Hepatocyte (in vitro differentiated cells): Measurements from ENCODE around the gene C5orf58. TPM values are rescaled to one million over a fixed set of nuclear protein-coding genes. Genes with fewer than 3 reads are reported as not detected.

Source experiments
- DNase-seq: peaks from one replicate; pipeline ENCODE4 v3.0.0-alpha.2; 2016; ENCODE audit warnings: low spot score
- H2AFZ ChIP-seq: fragments of 200-600 bp; sonication (generic); 2 replicates; pipeline ENCODE4 v1.6.0; 2016; ENCODE audit warnings: antibody characterized with exemption, mild to moderate bottlenecking
- H3K27ac ChIP-seq: fragments of 200-600 bp; sonication (generic); 2 replicates; pipeline ENCODE4 v1.5.1; 2016; ENCODE audit warnings: mild to moderate bottlenecking
- H3K27me3 ChIP-seq: fragments of 200-600 bp; sonication (generic); 2 replicates; pipeline ENCODE4 v1.6.1; 2016
- H3K36me3 ChIP-seq: fragments of 200-600 bp; sonication (generic); replicated peaks from 2 replicates; pipeline ENCODE4 v1.5.1; 2016; ENCODE audit warnings: low read depth; ENCODE audit not compliant: insufficient read depth
- H3K4me1 ChIP-seq: fragments of 200-600 bp; sonication (generic); 2 replicates; pipeline ENCODE4 v1.5.1; 2016; ENCODE audit warnings: mild to moderate bottlenecking, moderate library complexity; ENCODE audit not compliant: insufficient read depth
- H3K4me2 ChIP-seq: fragments of 200-600 bp; sonication (generic); 2 replicates; pipeline ENCODE4 v1.6.0; 2016
- H3K4me3 ChIP-seq: fragments of 200-600 bp; sonication (generic); 2 replicates; pipeline ENCODE4 v1.5.1; 2016; ENCODE audit warnings: mild to moderate bottlenecking
- H3K79me2 ChIP-seq: fragments of 200-600 bp; sonication (generic); 2 replicates; pipeline ENCODE4 v1.6.0; 2017; ENCODE audit warnings: mild to moderate bottlenecking
- H3K9me2 ChIP-seq: fragments of 200-600 bp; sonication (generic); replicated peaks from 2 replicates; pipeline ENCODE4 v1.6.0; 2017; ENCODE audit warnings: mild to moderate bottlenecking; ENCODE audit not compliant: insufficient read depth
- H3K9me3 ChIP-seq: fragments of 200-600 bp; sonication (generic); 2 replicates; pipeline ENCODE4 v1.5.1; 2016; ENCODE audit warnings: low read depth, mild to moderate bottlenecking
- H4K20me1 ChIP-seq: fragments of 200-600 bp; sonication (generic); 2 replicates; pipeline ENCODE4 v1.6.0; 2016; ENCODE audit warnings: mild to moderate bottlenecking; ENCODE audit not compliant: insufficient read depth, poor library complexity, severe bottlenecking
- CTCF ChIP-seq: fragments of 200-600 bp; sonication (generic); IDR thresholded peaks from 2 replicates; pipeline ENCODE4 v1.5.1; 2016; ENCODE audit warnings: antibody characterized with exemption, mild to moderate bottlenecking; ENCODE audit not compliant: poor library complexity
- EZH2 ChIP-seq: fragments of 200-600 bp; sonication (generic); IDR thresholded peaks from 2 replicates; pipeline ENCODE4 v1.6.1; 2016; ENCODE audit warnings: antibody characterized with exemption, mild to moderate bottlenecking, borderline replicate concordance
- EZH2phosphoT487 ChIP-seq: fragments of 200-600 bp; sonication (generic); IDR thresholded peaks from one replicate; pipeline ENCODE4 v1.6.1; 2018; ENCODE audit warnings: antibody characterized with exemption, mild to moderate bottlenecking, low read depth, moderate library complexity; ENCODE audit not compliant: unreplicated experiment, severe bottlenecking
- WGBS: methylation state at CpG from one replicate; pipeline ENCODE4 v1.1.6; 2016; ENCODE audit warnings: low lambda C conversion rate; ENCODE audit errors: missing lambda C conversion rate; 5-methylcytosine and 5-hydroxymethylcytosine counted together
- polyA plus RNA-seq: library from polyadenylated mRNA; unstranded; fragments of >200 nt; fragmentation: Nextera tagmentation; extraction: Ambion mirVana; gene quantifications from 2 replicates; pipeline ENCODE4 v1.2.1, GENCODE V29; 2016
- total RNA-seq: library from RNA; depleted of rRNA; stranded (reverse); fragments of >200 nt; gene quantifications from 2 replicates; pipeline ENCODE4 v1.2.3, GENCODE V29; 2014

C5orf58 gene
- total and polyA plus RNA-seq, 2 experiments from 2014 or later, result 0.58 TPM; not detected in 1

GRCh38 chr5:170268153-170268689 is 35.4 kb downstream of the C5orf58 start:
- Histone ChIP-seq H2AFZ (no peak overlapping the region), H3K79me2 (no peaks in the 10 kb centered on the region), H3K27me3 (peaks cover 24% of the 10 kb centered on the region), H3K4me3 (no peak overlapping the region), H4K20me1 (no peaks in the 10 kb centered on the region), H3K36me3 (no peaks in the 10 kb centered on the region), H3K9me2 (no peaks in the 10 kb centered on the region), H3K4me1 (peaks cover 5% of the 10 kb centered on the region), H3K27ac (no peak overlapping the region), H3K9me3 (no peaks in the 10 kb centered on the region), H3K4me2 (peak overlapping the region; percentile 45)
- TF ChIP-seq EZH2, result no peak
- TF ChIP-seq EZH2phosphoT487, result no peak
- TF ChIP-seq CTCF, result no peak
- 53% methylated on average over 9 of the region's 15 CpGs for WGBS
- DNase-seq, result no peak

DNA sequence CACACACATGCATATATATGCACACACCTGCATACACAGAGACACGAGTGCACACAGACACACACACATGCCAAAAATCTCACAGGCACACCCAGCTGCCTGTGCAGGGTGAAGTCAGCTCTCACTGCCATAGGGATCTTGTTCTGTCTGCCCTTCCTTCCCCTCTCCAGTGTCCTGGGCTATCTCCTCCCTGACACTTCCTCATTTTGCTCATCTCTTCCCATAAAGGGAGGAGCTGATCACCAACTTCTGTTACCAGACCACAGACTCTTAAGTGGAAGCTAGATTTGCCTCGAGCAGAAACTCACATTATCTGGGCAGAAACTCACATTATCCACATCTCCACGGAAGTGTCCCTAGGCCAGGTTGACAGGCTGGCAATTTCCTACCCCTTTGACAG is 36.1 kb downstream of the C5orf58 start:
- H3K79me2 ChIP-seq, result no peaks in the 10 kb centered on the region
- no peak overlapping the region for H2AFZ ChIP-seq
- no peak for TF ChIP-seq EZH2
- no peak for TF ChIP-seq CTCF
- TF ChIP-seq EZH2phosphoT487, result no peak
- no peaks in the 10 kb centered on the region for H3K9me3 ChIP-seq
- peaks cover 5% of the 10 kb centered on the region for H3K4me1 ChIP-seq
- WGBS, result 45% methylated on average over 3 of the region's 3 CpGs
- no peaks in the 10 kb centered on the region for H4K20me1 ChIP-seq
- H3K4me2 ChIP-seq, result no peak overlapping the region
- DNase-seq, result no peak
- H3K27ac ChIP-seq, result no peak overlapping the region
- H3K9me2 ChIP-seq, result no peaks in the 10 kb centered on the region
- no peaks in the 10 kb centered on the region for H3K36me3 ChIP-seq
- peaks cover 24% of the 10 kb centered on the region for H3K27me3 ChIP-seq
- no peak overlapping the region for H3K4me3 ChIP-seq

GRCh38 chr5:170269579-170269978 is 36.8 kb downstream of the C5orf58 start:
- TF ChIP-seq EZH2phosphoT487, result no peak
- no peak for TF ChIP-seq CTCF
- TF ChIP-seq EZH2, result no peak
- Histone ChIP-seq H3K36me3 (no peaks in the 10 kb centered on the region), H3K4me3 (no peak overlapping the region), H3K27me3 (peaks cover 19% of the 10 kb centered on the region), H4K20me1 (no peaks in the 10 kb centered on the region), H3K27ac (no peak overlapping the region), H3K9me3 (no peaks in the 10 kb centered on the region), H3K4me1 (peaks cover 5% of the 10 kb centered on the region), H3K9me2 (no peaks in the 10 kb centered on the region), H2AFZ (no peak overlapping the region), H3K4me2 (no peak overlapping the region), H3K79me2 (no peaks in the 10 kb centered on the region)
- no peak for DNase-seq
- WGBS, result 95% methylated on average over 7 of the region's 7 CpGs
